ENCODE data around the gene COL9A2.
"Not testable (repeated sequence)": the region's sequence is repeated elsewhere in the genome, so short reads cannot be mapped to it uniquely, and the experiment has no call there.

Gene COL9A2

GRCh38 chr1:40316595-40317393 is at the start of gene COL9A2:
Gene COL9A2 (minus strand): TSS chr1:40317286. CDS start chr1:40317197, 89 bp downstream.
- peak; percentile 40 to 55 for DNase-seq (ENCODE audit: low read depth in 2 of 2)

DNA sequence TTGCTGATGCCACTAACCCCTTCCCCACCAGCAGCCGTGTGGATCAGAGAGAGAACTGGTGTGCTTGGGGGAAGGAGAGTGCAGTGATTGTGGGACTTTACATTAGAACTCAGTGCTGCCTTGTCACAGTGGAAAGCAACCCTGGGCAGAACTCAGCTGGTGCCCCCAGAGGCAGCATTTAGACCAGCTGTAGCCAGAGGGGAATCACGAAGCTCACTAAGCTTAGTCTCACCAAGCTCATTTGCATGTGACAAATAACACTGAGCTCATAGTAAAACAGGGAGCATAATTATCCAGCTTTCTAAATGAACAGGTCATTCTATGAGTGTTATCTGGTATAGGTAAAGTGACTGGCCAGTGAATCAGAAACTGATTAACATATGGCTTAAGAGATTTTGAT is 46.6 kb upstream of the COL9A2 start:
- peak in 1 of 2 donors; percentile 28 for DNase-seq (ENCODE audit: low read depth in 2 of 2)

DNA sequence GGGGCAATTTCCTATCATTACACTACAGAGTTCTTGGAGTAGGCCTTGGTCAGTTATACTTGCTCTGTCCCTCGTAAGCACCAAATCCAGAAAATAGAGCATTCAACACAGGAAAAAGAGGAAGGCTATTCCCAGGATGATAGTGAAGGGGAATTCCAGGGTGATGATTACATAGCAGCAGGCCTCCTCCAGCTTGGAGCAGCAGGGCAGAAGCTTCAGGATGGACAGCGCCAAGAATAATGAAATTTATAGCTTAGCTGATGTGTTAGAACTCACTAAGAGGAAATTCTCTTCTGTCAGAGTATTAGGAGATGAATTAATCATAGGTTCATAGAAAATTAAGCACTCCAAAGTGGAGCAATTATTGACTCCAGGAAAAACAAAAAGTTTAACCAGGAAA is 45.6 kb upstream of the COL9A2 start:
- no peak for DNase-seq (ENCODE audit: low read depth in 2 of 2)

- no peak for DNase-seq (ENCODE audit: low read depth in 2 of 2)
These were observed 45.1 kb upstream of the COL9A2 start for GRCh38 chr1:40362199-40362598.

- no peak for DNase-seq (ENCODE audit: low read depth in 2 of 2)
These were observed 44.6 kb upstream of the COL9A2 start for GRCh38 chr1:40361637-40362036.

GRCh38 chr1:40361201-40361600 is 44.1 kb upstream of the COL9A2 start:
- no peak for DNase-seq (ENCODE audit: low read depth in 2 of 2)

- DNase-seq (ENCODE audit: low read depth in 2 of 2): no peak
These were observed 43.5 kb upstream of the COL9A2 start for GRCh38 chr1:40360631-40361030.

GRCh38 chr1:40357625-40358024 is 40.5 kb upstream of the COL9A2 start:
- DNase-seq (ENCODE audit: low read depth in 2 of 2): no peak

DNA sequence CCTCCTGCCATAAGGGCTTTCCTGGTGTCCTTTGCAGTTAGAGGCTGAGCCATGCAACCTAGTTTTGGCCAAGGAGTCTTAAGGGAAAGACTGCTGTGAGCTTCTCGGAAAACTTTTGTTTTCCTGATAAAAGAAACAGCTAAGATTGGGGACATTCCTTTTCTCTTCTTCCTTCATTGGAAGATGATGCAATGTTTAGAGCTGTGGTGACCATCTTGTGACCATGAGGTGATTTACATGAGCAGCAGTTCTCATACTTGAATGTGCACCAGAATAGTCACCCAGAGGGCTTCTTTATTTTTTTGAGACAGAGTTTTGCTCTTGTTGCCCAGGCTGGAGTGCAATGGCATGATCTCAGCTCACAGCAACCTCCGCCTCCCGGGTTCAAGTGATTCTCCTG is 36.0 kb upstream of the COL9A2 start:
- no peak for DNase-seq (ENCODE audit: low read depth in 2 of 2)

GRCh38 chr1:40352126-40352525 is 35.0 kb upstream of the COL9A2 start:
- DNase-seq (ENCODE audit: low read depth in 2 of 2): no peak

DNA sequence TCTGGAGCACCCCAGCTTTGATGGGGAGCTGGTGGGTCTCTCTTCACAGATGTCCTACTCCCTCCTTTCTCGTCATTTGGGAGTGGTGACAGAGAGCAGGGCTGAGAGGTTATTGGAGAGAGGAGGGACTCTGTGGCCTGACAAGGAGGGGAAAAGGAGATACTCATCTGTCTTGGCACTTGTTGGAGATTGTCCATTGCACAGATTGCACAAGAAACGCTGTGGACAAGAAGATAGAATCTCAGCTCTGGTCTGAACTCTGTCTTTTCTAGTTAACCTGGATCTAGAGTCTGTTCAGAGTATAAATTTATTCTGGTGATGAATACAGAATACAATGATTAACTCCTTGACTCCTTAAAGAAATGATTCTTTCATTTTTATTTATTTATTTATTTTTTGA is 34.0 kb upstream of the COL9A2 start:
- no peak for DNase-seq (ENCODE audit: low read depth in 2 of 2)

- no peak for DNase-seq (ENCODE audit: low read depth in 2 of 2)
These were observed 33.3 kb upstream of the COL9A2 start for GRCh38 chr1:40350391-40350790.

GRCh38 chr1:40344597-40344996 is 27.5 kb upstream of the COL9A2 start:
- DNase-seq (ENCODE audit: low read depth in 2 of 2): peak in 1 of 2 donors; percentile 10

DNA sequence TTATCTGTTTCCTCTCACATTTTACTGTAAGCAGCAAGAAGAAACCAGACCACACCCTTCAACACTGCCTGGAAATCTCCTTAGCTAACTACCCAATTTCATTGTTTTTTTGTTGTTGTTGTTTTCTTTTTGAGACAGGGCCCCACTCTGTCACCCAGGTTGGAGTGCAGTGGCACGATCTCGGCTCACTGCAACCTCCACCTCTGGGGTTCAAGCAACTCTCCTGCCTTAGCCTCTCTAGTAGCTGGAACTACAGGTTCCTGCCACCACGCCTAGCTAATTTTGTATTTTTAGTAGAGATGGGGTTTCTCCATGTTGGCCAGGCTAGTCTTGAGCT is 25.3 kb upstream of the COL9A2 start:
- DNase-seq (ENCODE audit: low read depth in 2 of 2): not testable (repeated sequence)

- no peak for DNase-seq (ENCODE audit: low read depth in 2 of 2)
These were observed 24.6 kb upstream of the COL9A2 start for GRCh38 chr1:40341491-40342380.

GRCh38 chr1:40339420-40340323 is 22.6 kb upstream of the COL9A2 start:
- DNase-seq (ENCODE audit: low read depth in 2 of 2): no peak

DNA sequence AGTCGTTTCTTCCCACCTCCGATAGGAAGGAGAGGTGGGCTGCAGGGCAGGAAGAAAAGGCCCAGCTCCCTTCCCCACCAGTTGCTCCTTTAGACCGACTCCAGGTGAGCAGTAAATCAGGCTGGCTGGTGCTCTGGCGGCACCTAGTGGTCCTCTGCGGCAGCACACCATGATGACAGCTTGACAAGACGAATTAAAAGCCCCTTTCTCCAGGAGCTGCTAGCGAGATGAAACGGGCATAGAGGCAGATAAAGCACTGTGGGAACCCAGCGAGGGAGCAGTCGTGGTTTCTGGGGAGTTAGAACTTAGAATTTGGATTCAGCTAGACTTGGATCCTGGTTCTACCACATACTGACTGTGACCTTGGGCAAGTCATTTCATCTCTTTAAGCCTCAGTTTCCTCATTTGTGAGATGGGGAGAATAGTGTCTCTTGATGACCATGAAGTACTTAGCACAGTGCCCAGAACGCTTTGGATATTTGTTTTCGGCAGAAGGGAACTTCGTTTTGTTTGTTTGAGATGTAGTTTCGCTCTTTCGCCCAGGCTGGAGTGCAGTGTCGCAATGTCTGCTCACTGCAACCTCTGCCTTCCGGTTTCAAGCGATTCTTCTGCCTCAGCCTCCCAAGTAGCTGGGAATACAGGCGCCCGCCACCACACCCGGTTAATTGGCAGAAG is 21.8 kb upstream of the COL9A2 start:
- DNase-seq (ENCODE audit: low read depth in 2 of 2): peak; percentile 77 to 84

DNA sequence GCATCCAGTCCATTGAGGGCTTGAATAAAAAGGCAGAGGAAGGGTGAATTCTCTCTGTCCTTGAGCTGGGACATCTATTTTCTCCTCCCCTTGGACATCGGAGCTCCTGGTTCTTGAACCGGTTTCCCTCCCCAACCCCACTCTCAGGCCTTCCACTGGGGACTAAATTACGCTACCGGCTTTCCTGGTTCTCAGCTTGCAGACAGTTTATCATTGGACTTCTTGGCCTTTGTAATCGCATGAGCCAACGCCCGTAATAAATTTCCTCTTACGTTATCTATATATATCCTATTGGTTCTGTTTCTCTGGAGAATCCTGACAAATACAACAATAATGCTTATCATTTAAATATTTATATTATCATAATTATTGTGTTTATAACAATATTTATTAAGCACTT is 20.4 kb upstream of the COL9A2 start:
- DNase-seq (ENCODE audit: low read depth in 2 of 2): no peak

- DNase-seq (ENCODE audit: low read depth in 2 of 2): no peak
These were observed 15.6 kb upstream of the COL9A2 start for GRCh38 chr1:40332695-40333094.

- DNase-seq (ENCODE audit: low read depth in 2 of 2): not testable (repeated sequence)
These were observed 14.3 kb upstream of the COL9A2 start for GRCh38 chr1:40331403-40331802.

DNA sequence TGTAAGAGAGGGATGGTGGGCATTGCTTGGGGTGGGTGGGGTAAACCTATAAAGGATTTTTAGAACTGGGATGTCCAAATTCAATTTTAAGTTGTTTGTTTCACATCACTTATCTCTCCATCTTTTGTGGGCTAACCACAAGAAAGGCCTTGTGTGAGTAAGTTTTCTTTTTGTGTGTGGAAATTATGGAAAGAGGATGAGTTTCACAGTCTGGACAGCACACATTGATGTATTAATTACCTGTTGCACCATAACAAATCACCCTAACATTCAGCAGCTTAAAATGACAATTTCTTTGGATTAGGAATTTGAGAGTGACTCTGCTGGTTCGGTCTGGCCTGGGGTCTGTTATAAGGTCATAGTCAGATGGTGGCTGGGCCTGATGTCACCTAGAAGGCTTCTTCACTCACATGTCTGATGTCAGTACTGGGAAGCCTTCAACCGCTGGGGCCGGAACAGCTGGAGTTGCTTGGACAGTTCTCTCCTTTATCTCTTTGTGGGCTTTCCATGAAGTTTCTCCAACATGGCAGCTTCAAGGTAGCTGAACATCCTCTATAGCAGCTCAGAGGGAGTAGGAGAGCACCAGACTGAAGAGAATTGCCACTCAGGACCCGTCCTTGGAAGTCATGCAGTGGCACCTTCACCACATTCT is 2.0 kb upstream of the COL9A2 start:
- no peak for DNase-seq (ENCODE audit: low read depth in 2 of 2)

Measured in stimulated activated CD8-positive, alpha-beta memory T cell treated with anti-CD3 and anti-CD28 coated beads, Interleukin-15, amount 100 ng/mL, for 48 hours (primary cell).